ACHN (cell line): Measurements from ENCODE around the gene PDXK.
A peak's percentile ranks its signal among the peaks of the same experiment; 100 is the strongest.
"Not testable (repeated sequence)": the region's sequence is repeated elsewhere in the genome, so short reads cannot be mapped to it uniquely, and the experiment has no call there.

Source experiments
- DNase-seq: peaks from one replicate; pipeline ENCODE4 v3.0.0-alpha.2; 2015
- in situ Hi-C: cut with HindIII; loops from 2 replicates; pipeline ENCODE4 v1.10.0; 2017; ENCODE audit warnings: low sequenced_read_pairs, low pct_ligation_motif_present, low pct_unique_long_range_greater_than_20kb

PDXK gene

DNA sequence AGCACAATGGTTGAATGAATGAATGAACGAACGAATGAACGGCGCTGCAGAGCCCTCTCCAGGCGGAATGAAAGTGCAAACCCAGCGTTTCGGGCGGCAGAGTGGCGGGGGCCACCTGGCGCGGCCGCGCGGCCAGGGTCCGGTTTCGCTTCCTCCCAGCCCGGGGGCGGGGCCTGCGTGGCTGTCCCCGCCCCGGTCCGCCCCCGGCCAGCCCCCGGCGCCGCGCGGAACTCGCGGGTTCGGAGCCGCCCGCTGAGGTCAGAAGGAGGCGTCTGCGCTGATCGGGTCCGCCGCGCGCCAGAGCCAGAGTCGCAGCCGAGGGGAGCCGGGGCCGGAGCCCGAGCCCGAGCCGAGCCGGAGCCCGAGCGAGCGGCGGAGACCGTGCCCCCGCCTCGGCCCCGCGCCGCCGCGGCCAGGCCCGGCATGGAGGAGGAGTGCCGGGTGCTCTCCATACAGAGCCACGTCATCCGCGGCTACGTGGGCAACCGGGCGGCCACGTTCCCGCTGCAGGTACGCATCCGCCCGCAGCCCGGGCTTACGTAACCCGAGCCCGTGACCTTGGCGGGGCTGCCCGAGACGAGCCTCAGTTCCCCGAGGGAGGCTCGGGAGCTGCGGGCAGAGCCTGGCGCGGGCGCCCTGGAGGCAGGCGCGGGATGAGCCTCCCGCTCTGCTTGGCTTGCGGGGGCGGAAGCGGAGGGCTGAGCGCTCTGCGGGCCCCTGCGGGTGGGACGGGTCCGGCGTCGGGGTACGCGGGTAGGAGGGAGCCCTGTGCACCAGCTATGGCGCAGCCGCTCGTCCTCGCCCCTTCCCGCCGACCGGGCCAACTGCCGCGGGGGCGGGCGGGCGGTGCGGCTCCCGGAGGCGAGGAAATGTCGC, at the start of gene PDXK:
TSS of gene PDXK (plus strand) at position 258 of the 876 bp plus-strand sequence. CDS start at position 424, 166 bp downstream.
- DNase-seq: peak; percentile 80
- in situ Hi-C loops: no loop called here

- in situ Hi-C loops: no loop called here
- DNase-seq: no peak
These were observed 48.9 kb upstream of the PDXK start for GRCh38 chr21:43669828-43670605.

DNA sequence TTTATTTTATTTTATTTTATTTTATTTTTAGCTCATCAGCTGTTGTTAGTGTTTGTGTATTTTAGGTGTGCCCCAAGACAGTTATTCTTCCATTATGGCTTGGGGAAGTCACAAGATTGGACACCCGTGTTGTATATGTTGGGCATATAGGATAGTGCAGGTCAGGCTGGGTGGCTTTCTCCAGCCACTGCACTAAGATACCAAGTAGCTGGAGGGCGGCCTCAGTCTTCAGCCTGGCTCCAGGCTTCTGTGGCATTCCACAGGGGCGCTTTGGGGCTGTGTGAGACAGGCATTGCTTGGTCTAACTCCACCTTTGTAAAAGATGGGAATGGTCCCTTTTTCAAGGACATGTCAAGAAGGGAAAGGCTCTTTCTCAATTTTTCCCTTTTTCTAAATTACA, 43.1 kb upstream of the PDXK start:
- in situ Hi-C loops: no loop called here
- DNase-seq: no peak

DNA sequence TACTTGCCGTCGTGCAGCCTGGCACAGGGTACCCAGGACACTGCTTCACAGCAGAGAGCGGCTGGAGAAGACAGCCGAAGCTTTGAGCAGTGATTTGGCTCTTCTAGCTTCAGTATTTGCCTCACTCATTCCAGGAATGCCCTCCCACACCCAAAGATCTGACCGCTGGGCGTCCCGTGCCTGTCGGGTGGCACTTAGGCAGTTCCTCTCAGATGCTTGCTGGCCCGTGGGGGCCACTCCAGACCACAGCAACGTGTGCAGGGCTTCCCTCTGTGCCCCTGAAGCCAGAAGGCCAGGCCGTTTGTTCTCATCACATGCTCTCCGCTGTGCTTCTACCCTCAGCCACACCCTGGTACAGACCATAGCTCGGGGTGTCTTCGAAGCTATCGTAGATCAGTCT, 42.5 kb upstream of the PDXK start:
- in situ Hi-C loops: no loop called here
- no peak for DNase-seq

DNA sequence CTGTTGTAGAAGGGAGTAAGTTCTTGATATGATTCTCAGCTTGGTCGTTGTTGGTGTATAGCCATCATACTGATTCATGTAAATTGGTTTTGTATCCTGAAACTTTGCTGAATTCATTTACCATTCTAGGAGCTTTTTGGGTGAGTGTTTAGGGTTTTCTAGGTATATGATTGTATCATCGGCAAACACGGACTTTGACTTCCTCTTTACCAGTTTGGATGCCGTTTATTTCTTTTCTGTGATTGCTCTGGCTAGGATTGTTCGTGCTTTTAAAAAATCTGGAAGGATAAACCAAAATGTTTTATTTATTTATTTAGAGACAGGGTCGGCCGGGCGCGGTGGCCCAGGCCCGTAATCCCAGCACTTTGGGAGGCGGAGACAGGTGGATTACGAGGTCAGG, 39.0 kb upstream of the PDXK start:
- in situ Hi-C loops: no loop called here
- no peak for DNase-seq

DNA sequence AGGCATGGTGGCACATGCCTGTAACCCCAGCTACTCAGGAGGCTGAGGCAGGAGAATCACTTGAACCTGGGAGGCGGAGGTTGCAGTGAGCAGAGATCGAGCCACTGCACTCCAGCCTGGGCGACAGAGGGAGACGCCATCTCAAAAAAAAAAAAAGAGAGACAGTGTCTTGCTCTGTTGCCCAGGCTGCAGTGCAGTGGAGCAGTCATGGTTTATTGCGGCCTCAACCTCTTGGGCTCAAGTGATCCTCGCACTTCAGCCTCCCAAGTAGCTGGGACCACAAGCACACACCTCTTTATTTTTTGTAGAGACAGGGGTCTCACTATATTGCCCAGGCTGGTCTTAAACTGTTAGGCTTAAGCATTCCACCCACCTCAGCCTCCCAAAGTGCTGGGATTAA, 38.5 kb upstream of the PDXK start:
- in situ Hi-C loops, DNase-seq: not testable (repeated sequence)

- DNase-seq: peak; percentile 37
- in situ Hi-C loops: no loop called here
These were observed 37.3 kb upstream of the PDXK start for GRCh38 chr21:43681650-43682049.

DNA sequence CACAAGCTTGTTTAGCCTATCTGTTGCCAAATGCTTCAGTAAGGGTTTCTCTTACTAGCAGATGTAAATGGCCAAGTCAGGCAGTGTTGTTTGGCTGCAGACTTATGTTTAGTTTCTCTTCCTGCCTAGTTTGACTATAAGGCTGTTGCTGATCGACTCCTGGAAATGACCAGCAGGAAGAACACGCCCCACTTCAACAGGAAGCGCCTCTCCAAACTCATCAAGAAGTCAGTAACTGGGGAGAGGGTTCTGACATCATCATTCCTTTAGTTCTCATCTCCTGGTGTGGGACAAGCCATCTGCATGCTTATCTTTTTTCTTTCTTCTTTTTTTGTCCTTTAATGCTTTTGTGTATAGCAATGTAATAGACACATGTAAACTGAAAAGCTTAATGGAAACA, 34.5 kb upstream of the PDXK start:
- no peak for DNase-seq
- in situ Hi-C loops: no loop called here

GRCh38 chr21:43686811-43687565, 31.9 kb upstream of the PDXK start:
- DNase-seq: no peak
- in situ Hi-C loops: no loop called here

DNA sequence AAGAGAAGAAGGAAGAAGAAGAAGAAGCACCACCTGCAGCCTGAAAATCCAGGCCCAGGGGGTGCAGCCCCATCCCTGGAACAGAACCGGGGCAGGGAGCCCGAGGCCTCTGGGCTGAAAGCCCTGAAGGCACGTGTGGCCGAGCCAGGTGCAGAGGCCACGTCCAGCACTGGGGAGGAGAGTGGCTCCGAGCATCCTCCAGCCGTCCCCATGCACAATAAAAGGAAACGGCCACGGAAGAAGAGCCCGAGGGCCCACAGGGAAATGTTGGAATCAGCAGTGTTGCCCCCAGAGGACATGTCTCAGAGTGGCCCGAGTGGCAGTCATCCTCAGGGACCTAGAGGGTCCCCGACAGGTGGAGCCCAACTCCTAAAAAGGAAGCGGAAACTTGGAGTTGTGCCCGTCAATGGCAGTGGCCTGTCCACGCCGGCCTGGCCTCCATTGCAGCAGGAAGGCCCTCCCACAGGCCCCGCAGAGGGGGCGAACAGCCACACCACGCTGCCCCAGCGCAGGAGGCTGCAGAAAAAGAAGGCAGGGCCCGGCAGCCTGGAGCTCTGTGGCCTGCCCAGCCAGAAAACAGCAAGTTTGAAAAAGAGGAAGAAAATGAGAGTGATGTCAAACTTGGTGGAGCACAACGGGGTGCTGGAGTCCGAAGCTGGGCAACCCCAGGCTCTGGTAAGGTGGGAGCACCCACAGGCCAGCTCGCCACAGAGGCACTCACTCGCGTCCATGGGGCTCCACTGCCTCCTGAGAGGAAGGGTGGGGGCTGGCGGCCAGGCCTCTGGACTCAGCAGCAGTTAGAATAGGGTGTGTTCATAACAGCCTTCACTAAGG, 31.1 kb upstream of the PDXK start:
- in situ Hi-C loops: no loop called here
- DNase-seq: no peak

DNA sequence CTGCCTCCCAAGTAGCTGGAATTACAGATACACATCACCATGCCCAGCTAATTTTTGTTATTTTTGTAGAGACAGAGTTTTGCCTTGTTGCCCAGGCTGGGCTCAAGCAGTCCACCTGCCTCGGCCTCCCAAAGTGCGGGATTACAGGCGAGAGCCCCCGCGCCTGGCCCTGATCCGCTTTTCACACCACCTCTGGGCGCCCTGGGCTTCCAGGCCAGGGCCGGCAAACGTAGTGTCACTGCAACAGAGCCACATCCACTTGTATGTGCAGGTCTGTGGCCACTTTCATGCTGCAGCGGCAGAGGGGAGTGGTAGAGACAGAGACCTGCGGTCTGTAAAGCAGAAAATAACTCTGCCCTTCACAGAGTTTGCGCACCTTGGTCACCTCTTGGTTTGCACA, 30.0 kb upstream of the PDXK start:
- no peak for DNase-seq
- in situ Hi-C loops: no loop called here

DNA sequence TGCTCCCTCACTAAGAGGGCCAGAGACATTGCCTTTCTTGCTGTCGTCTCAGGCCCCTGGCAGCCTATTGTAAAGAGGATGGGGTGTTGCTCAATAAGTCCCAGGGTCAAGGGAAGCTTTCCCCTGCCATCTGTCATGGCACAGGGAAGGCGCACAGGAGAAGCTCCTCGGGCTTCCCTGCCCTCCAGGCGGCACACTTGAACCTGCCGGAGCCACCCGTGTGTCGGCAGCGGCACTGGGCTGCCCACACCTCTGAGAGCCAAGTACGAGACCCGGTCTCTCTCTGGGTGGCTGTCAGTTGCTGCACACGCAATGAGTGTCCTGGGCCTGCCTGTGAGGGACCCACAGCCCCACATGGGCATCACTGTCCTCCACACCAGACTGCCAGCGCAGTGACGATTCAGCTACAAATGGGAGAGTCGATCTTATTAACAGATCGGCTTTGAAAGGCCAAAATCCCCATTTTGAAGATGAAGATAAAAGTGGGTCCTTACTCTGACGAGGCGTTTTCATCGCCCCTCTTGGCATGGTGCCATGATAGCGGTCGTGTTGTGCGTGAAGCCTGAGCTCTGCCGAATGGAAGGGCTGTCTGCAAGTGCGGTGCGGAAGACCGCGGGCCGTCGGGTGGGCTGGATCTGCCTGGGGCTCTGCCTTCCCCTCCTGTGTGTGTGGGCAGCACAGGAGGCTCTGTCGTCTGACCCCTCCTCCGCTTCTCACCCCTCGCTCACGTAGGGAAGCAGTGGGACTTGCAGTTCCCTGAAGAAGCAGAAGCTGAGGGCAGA, 29.2 kb upstream of the PDXK start:
- in situ Hi-C loops: no loop called here
- no peak for DNase-seq

DNA sequence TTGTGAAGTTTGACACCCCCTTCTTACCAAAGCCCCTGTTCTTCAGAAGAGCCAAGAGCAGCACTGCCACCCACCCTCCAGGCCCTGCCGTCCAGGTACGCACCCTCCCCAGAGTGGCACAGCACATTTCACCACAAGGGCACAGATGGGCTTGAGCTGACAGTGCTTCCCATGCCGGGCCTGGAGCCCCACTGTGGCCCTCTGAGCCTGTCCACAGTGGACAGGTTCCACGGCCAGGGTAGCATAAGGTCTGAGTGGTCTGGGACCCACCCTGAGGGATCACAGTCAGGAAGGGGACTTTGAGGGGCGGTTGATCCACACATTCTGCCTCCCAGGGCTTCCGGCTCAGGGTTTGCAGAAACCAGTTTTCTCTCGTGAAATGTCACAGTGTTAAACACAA, 28.6 kb upstream of the PDXK start:
- DNase-seq: no peak
- in situ Hi-C loops: no loop called here

DNA sequence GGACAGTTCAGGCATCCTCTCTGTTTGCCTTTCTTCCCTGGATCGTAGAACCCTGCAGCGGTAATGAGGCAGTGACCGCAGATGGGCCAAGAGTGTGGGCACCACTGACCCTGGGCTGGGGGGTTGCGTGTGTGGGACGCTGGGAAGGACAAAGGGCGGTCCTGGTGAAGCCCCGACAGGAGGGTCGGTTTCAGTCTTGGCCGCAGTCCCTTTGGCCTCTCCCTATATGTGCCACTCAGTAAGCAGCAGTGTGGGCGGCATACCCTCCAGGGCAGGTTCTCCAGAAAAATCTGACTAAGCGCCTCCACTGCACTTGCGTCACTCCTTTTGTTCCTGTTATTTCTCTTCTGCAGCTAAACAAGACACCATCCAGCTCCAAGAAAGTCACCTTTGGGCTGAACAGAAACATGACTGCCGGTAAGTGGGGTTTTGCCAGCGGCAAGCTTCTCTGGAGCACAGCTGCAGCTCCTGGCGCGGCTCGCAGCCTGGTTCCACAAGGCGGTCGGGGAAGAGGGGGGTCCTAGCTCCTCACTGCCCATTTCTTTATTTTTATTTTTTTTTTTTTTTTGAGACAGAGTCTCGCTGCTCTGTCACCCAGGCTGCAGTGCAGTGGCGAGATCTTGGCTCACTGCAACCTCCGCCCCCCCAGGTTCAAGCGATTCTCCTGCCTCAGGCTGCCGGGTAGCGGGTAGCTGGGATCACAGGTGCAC, 27.7 kb upstream of the PDXK start:
- DNase-seq: no peak
- in situ Hi-C loops: no loop called here

DNA sequence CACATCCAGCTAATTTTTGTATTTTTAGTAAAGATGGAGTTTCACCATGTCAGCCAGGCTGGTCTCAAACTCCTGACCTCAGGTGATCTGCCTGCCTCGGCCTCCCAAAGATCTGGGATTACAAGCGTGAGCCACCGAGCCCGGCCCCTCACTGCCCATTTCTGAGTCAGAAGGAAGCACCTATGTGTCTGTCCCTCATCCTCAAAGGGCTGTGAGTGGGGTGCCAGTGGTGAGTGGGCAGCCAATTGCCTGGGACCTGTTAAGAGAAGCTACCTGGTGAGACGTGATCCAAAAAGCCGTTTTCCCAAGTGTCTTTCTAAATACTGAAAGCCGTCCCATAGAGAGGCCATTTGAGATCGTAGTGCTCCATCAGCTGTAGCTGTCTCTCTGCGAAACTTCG, 27.1 kb upstream of the PDXK start:
- in situ Hi-C loops: no loop called here
- DNase-seq: no peak

GRCh38 chr21:43692949-43693348, 26.0 kb upstream of the PDXK start:
- DNase-seq: no peak
- in situ Hi-C loops: no loop called here

- in situ Hi-C loops: no loop called here
These were observed 24.9 kb upstream of the PDXK start for GRCh38 chr21:43693981-43694380.

More at GRCh38 chr21:43693981-43694380, 24.9 kb upstream of the PDXK start:
- no peak for DNase-seq
